NCI-H1694 treated with DMSO at 0.1 percent for 48 hours (cell line): ENCODE results near the gene QSER1.
"Not testable (repeated sequence)": the region's sequence is repeated elsewhere in the genome, so short reads cannot be mapped to it uniquely, and the experiment has no call there.

Experiments
- DNase-seq: peaks from one replicate; lab custom pipeline; 2025; lab: John Stamatoyannopoulos, UW

Gene QSER1

GRCh38 chr11:33001281-33001680 lies 108.7 kb downstream of the QSER1 start:
- DNase-seq = no peak

GRCh38 chr11:33001751-33002542 lies 109.3 kb downstream of the QSER1 start:
- no peak for DNase-seq

DNA sequence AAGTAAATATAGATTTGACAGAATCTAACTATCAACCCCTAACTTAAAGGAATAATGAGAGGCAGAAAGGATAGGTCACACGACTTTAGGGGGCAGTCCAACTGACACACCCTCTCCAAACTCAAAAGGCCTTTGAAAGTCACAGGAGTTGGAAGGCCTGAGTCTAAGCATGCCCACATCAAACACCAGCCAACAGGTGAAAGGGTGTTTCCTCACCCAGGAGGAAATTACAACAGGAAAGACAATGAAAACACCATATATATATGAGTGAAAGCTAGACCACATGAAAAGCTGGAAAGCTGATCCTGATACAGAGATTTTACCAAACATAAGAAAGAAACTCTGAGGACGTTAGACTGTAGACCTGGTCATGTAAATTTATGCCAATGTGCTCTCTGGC lies 112.6 kb downstream of the QSER1 start:
- DNase-seq = no peak

GRCh38 chr11:33006010-33006409 lies 113.4 kb downstream of the QSER1 start:
- no peak for DNase-seq

DNA sequence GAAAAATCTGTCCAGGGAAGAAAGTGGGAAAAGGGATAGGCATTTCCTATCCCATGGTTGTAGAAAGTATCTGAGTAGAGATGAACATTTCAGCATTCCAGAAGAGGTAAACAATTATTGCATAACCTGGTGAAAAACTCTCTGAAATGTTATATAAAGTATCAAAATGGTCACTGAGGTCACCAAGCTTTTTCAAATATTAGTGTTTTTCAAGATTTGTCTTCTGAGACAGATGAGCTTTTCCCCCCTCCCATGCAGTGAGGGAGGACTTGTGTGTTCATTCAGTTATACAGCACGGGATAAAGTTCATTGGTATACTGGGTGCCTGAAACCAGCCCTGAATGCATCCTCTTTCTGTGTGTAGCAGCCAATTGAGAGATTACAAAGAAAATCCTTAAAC lies 121.1 kb downstream of the QSER1 start:
- no peak for DNase-seq

DNA sequence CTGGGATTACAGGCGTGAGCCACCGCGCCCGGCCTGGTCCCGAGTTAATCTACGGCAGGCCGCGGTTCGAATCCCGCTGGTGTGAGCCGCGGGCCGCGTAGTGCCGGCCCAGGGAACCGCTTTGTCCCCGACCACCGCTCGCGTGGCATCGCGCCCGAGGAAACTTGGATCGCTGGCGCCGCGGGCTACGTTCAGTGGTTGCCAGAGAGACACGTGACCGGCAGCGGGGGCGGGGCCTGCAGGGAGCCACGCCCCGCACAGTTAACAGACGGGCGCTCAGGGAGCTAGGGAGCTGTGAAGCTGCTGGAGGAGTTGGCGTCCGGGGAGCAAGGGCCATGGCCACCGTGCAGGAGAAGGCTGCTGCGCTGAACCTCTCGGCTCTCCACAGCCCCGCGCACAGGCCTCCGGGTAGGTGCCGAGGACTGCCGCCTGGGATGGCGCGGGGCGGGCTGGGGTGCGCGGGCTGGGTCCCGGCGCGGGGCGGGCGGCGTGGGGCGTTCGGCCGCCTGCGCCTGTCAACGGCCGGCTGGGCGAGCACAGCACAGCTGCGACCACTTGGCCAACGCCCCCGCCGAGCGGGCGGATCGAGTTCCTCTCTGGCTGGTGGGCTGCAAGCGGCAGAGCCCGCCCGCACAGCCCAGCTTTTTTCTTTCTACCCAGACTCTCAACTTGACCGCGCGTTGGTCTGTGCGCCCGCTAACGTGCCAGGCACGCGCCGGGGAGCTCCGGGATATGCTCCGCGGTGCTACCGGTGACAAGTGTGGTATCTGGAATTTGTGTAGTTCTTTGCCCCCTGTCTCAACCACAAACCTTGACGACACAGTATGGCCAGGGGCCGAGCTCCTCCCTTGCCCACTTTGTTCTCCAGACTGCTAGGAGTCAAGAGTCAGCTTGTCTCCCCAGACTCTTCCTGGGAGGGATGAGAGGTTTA lies 123.3 kb downstream of the QSER1 start, which contains the start of gene DEPDC7:
TSS of gene DEPDC7 (plus strand) at position 258 of the 931 bp plus-strand sequence. CDS start at position 336, 78 bp downstream.
- DNase-seq = peak; percentile 59

- DNase-seq = no peak
Observed at GRCh38 chr11:33016654-33017053, 124.0 kb downstream of the QSER1 start.

DNA sequence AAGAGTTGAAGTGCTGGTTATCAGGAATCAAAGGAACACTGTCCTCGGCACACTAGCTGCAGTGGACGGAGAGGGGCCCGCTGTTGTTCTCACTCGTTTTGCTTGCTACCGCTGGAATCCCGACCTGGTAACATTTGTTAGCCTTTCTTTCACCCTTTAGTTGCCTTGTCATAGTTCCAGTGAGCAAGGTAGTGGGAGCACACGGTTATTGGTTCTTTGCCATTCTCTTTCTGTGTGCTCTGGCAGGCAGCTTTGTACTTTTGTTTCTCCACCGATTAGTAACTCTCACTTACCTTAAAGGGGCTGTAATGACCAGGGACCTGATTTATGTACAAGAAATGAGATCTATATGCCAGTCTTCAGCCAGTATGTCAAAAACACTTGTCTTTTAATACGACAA lies 124.9 kb downstream of the QSER1 start:
- no peak for DNase-seq

GRCh38 chr11:33017965-33018364 lies 125.4 kb downstream of the QSER1 start:
- no peak for DNase-seq

GRCh38 chr11:33018840-33019239 lies 126.2 kb downstream of the QSER1 start:
- DNase-seq = no peak

DNA sequence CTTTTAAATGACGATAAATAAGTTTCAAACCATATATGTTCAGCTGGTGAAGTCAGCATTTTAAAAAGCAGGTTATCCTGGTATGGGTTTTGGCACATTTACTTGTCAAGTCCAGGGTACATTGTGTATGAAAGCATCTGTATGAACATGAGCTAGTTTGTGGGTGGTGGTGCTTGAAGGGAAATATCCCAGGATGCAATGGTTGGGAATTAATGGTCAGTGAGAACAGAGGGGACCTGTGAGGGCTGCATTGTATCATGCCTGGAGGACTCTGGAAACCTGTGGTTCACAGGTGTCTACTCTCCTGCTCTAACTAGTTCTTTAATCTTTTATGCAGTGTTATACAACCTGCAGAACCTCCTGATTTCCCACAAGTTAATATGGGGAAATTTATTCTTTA lies 128.9 kb downstream of the QSER1 start:
- DNase-seq = no peak

- DNase-seq = no peak
Observed at GRCh38 chr11:33021937-33022336, 129.3 kb downstream of the QSER1 start.

DNA sequence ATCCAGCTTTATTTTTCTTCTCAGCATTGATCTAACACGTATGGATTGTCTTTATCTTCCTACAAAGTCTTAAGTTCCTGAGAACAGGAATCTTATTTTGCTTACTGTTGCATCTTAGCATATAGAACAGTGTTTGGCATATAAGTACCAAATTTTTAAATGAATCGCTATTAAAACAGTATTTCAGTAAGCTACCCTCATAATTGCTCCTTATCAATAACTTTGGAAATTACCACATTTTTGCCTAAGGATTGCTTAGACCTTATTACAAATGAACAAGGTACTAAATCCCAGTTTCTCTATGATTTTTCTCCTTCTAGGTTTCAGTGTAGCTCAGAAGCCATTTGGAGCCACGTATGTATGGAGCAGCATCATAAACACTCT lies 132.7 kb downstream of the QSER1 start:
- DNase-seq = no peak

DNA sequence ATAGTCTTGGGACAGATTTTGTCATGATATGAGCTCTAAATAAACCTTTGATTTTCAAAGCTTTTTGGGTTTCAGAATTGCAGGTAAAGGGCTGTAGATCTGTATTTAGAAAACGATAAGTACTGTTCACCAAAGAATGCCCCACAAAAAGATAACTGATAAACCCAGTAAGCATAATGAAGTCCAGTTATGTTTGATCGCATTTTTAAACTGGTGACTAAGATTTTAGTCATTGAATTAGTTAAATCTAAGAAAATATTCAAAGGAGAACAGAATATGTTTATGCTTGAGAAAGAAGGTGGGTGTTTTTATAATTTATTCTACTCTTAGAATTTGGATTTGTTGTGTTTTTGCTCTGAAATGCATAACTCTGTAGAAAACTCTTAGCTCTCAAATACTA lies 134.6 kb downstream of the QSER1 start:
- no peak for DNase-seq

GRCh38 chr11:33027846-33028536 lies 135.4 kb downstream of the QSER1 start:
- DNase-seq = no peak

- DNase-seq = no peak
Observed at GRCh38 chr11:33028537-33028914, 135.9 kb downstream of the QSER1 start.

GRCh38 chr11:33029218-33029617 lies 136.6 kb downstream of the QSER1 start:
- not testable (repeated sequence) for DNase-seq
